RWPE2 (cell line): ENCODE measurements around the gene EIF2AK3.

Experiments
- ATAC-seq: fragments of 200-7000 bp; cut with Tn5 transposase; 3 replicates; pipeline ENCODE4 v1.9.1; 2021; ENCODE audit warnings: low read depth
- DNase-seq: peaks from one replicate; pipeline ENCODE4 v3.0.0-alpha.2; 2020; ENCODE audit warnings: low spot score
- H3K27ac ChIP-seq: fragments of 450-650 bp; 2 replicates; pipeline ENCODE4 v1.5.1; 2017; ENCODE audit warnings: mild to moderate bottlenecking; ENCODE audit not compliant: poor library complexity, severe bottlenecking
- H3K27me3 ChIP-seq: fragments of 250-450 bp; sonication (Bioruptor Pico); 2 replicates; pipeline ENCODE4 v1.5.1; 2021; ENCODE audit warnings: mild to moderate bottlenecking, moderate library complexity; ENCODE audit not compliant: insufficient read depth, poor library complexity, severe bottlenecking
- H3K36me3 ChIP-seq: fragments of 250-450 bp; sonication (Bioruptor Pico); 2 replicates; pipeline ENCODE4 v1.5.1; 2020; ENCODE audit warnings: low read depth, mild to moderate bottlenecking, moderate library complexity
- H3K4me1 ChIP-seq: fragments of 250-450 bp; sonication (Bioruptor Pico); 2 replicates; pipeline ENCODE4 v1.5.1; 2021; ENCODE audit warnings: mild to moderate bottlenecking, moderate library complexity; ENCODE audit not compliant: insufficient read depth, poor library complexity, severe bottlenecking
- H3K4me3 ChIP-seq: fragments of 250-450 bp; sonication (Bioruptor Pico); 2 replicates; pipeline ENCODE4 v1.5.1; 2021; ENCODE audit warnings: mild to moderate bottlenecking, moderate library complexity; ENCODE audit not compliant: severe bottlenecking
- H3K9me3 ChIP-seq: fragments of 250-450 bp; sonication (Bioruptor Pico); 2 replicates; pipeline ENCODE4 v1.5.1; 2021; ENCODE audit warnings: mild to moderate bottlenecking, moderate library complexity; ENCODE audit not compliant: severe bottlenecking
- CTCF ChIP-seq: fragments of 450-650 bp; IDR thresholded peaks from one replicate; pipeline ENCODE4 v1.5.1; 2017; ENCODE audit warnings: mild to moderate bottlenecking, moderate library complexity; ENCODE audit not compliant: poor library complexity, severe bottlenecking

The EIF2AK3 gene

GRCh38 chr2:88668862-88669261 lies 41.6 kb upstream of the EIF2AK3 start:
- no peak for TF ChIP-seq CTCF
- H3K36me3 ChIP-seq, result no peaks in the 10 kb centered on the region
- DNase-seq (no peak), ATAC-seq (no peak)
- H3K27ac ChIP-seq, result no peak overlapping the region
- H3K4me3 ChIP-seq, result no peak overlapping the region
- no peaks in the 10 kb centered on the region for H3K27me3 ChIP-seq
- H3K9me3 ChIP-seq, result no peaks in the 10 kb centered on the region
- H3K4me1 ChIP-seq, result peaks cover 5% of the 10 kb centered on the region

- Histone ChIP-seq H3K4me1 (peaks cover 5% of the 10 kb centered on the region), H3K4me3 (no peak overlapping the region), H3K27ac (no peak overlapping the region), H3K9me3 (no peaks in the 10 kb centered on the region), H3K27me3 (no peaks in the 10 kb centered on the region), H3K36me3 (no peaks in the 10 kb centered on the region)
- ATAC-seq (no peak), DNase-seq (no peak)
- TF ChIP-seq CTCF, result no peak
Observed at GRCh38 chr2:88667219-88667618, 40.0 kb upstream of the EIF2AK3 start.

GRCh38 chr2:88666576-88666975 lies 39.3 kb upstream of the EIF2AK3 start:
- Histone ChIP-seq H3K27ac (no peak overlapping the region), H3K36me3 (no peaks in the 10 kb centered on the region), H3K4me1 (peaks cover 5% of the 10 kb centered on the region), H3K4me3 (no peak overlapping the region), H3K27me3 (no peaks in the 10 kb centered on the region), H3K9me3 (no peaks in the 10 kb centered on the region)
- no peak for TF ChIP-seq CTCF
- peak; percentile 58; the same call in 2 of the 3 replicates for ATAC-seq
- DNase-seq, result no peak

- H3K4me3 ChIP-seq, result no peak overlapping the region
- H3K27ac ChIP-seq, result no peak overlapping the region
- H3K36me3 ChIP-seq, result no peaks in the 10 kb centered on the region
- H3K4me1 ChIP-seq, result peaks cover 35% of the 10 kb centered on the region
- H3K9me3 ChIP-seq, result no peaks in the 10 kb centered on the region
- no peak for ATAC-seq
- no peak for TF ChIP-seq CTCF
- no peak for DNase-seq
- no peaks in the 10 kb centered on the region for H3K27me3 ChIP-seq
Observed at GRCh38 chr2:88660622-88661021, 33.4 kb upstream of the EIF2AK3 start.

GRCh38 chr2:88659538-88659915 lies 32.3 kb upstream of the EIF2AK3 start:
- DNase-seq (no peak), ATAC-seq (peak; percentile 80)
- H3K4me1 ChIP-seq, result peaks cover 35% of the 10 kb centered on the region
- TF ChIP-seq CTCF, result no peak
- H3K9me3 ChIP-seq, result no peaks in the 10 kb centered on the region
- no peaks in the 10 kb centered on the region for H3K36me3 ChIP-seq
- H3K27ac ChIP-seq, result peak overlapping the region; percentile 78
- H3K4me3 ChIP-seq, result no peak overlapping the region
- H3K27me3 ChIP-seq, result no peaks in the 10 kb centered on the region
